ENCODE data around the gene ZNF316. TPM values are rescaled to one million over a fixed set of nuclear protein-coding genes. Genes with fewer than 3 reads are reported as not detected.

ZNF316 gene
- total RNA-seq, 4 donors from 2014 or later: 21.9 to 32.8 (median 26.0) TPM

DNA sequence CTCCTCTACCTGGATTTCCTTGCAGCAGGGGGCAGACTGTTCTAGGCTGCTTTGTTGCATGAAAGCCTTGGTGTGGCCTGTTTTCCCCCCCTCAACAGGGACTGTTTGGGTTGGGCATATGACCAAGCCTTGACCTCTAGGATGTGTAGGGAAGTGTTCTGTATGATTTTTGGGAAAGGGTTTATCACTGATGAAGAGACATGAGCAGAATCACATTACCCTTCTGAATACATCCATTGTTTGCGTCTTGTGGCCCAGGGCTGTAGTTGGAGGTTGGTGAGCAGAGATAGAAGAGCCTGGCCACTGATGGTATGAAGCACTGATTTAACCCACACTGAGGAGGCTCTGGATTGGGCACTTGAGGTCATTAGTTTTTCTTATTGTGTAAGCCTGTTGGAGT, 43.0 kb downstream of the ZNF316 start:
- no peak for TF ChIP-seq POLR2A (IDR thresholded peaks at IDR 0.05)
- TF ChIP-seq EP300 (IDR thresholded peaks at IDR 0.05): no peak
- TF ChIP-seq POLR2AphosphoS5 (IDR thresholded peaks at IDR 0.05): no peak
- TF ChIP-seq, protein P1, sequence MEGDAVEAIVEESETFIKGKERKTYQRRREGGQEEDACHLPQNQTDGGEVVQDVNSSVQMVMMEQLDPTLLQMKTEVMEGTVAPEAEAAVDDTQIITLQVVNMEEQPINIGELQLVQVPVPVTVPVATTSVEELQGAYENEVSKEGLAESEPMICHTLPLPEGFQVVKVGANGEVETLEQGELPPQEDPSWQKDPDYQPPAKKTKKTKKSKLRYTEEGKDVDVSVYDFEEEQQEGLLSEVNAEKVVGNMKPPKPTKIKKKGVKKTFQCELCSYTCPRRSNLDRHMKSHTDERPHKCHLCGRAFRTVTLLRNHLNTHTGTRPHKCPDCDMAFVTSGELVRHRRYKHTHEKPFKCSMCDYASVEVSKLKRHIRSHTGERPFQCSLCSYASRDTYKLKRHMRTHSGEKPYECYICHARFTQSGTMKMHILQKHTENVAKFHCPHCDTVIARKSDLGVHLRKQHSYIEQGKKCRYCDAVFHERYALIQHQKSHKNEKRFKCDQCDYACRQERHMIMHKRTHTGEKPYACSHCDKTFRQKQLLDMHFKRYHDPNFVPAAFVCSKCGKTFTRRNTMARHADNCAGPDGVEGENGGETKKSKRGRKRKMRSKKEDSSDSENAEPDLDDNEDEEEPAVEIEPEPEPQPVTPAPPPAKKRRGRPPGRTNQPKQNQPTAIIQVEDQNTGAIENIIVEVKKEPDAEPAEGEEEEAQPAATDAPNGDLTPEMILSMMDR (IDR thresholded peaks at IDR 0.05): no peak
- no peaks in the 10 kb centered on the region for H3K4me1 ChIP-seq
- no peak for ATAC-seq
- H3K27me3 ChIP-seq: no peaks in the 10 kb centered on the region
- H3K36me3 ChIP-seq: peaks cover 0 to 7% of the 10 kb centered on the region in 2 donors
- H3K9me3 ChIP-seq: peaks cover 4 to 100% (median 11%) of the 10 kb centered on the region in 3 donors
- H3K4me3 ChIP-seq: no peak overlapping the region
- WGBS, 2 donors (ENCODE audit: low coverage in 1 of 2): 90% methylated on average over 1 of the region's 1 CpG; no CpG with 5 or more reads in 1 of the 2 donors
- no peak overlapping the region for H3K27ac ChIP-seq

DNA sequence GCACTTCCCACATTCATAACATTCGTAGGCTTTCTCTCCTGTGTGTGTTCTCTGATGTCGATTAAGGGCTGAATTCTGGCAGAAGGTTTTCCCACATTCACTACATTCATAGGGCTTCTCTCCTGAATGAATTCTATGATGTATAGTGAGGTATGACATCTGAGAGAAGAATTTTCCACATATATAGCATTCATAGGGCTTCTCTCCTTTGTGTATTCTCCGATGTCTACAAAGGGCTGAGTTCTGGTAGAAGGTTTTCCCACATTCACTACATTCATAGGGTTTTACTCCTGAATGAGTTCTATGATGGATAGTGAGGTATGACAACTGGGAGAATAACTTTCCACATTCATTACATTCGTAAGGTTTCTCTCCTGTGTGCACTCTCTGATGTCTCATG, 54.0 kb downstream of the ZNF316 start:
- TF ChIP-seq EP300 (IDR thresholded peaks at IDR 0.05): no peak
- TF ChIP-seq POLR2AphosphoS5 (IDR thresholded peaks at IDR 0.05): no peak
- no peak for TF ChIP-seq POLR2A (IDR thresholded peaks at IDR 0.05)
- TF ChIP-seq, protein P1 (IDR thresholded peaks at IDR 0.05): no peak
- Histone ChIP-seq H3K4me1 (no peaks in the 10 kb centered on the region), H3K27ac (no peak overlapping the region), H3K9me3 (peaks cover 11 to 100% (median 25%) of the 10 kb centered on the region in 3 donors), H3K27me3 (no peaks in the 10 kb centered on the region), H3K4me3 (no peak overlapping the region), H3K36me3 (peaks cover 58 to 100% of the 10 kb centered on the region in 2 donors)
- WGBS, 2 donors (ENCODE audit: low coverage in 1 of 2): 82 to 100% methylated on average over 4 of the region's 4 CpGs
- ATAC-seq: no peak

DNA sequence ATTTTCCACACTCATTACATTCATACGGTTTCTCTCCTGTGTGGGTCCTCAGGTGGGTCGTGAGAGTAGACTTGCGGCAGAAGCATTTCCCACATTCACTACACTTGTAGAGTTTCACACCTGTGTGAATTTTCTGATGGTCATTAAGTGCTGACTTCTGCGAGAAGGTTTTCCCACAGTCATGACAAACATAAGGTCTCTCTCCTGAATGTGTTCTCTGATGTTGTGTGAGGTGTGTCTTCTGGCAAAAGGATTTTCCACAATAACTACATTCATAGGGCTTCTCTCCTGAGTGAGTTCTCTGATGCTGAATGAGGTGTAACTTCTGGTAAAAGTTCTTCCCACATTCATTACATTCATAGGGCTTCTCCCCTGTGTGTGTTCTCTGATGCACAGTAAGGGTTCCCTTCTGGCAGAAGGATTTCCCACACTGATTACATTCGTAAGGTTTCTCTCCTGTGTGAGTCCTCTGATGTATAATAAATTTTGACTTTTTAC, 54.5 kb downstream of the ZNF316 start:
- 96 to 100% methylated on average over 3 to 5 of the region's 5 CpGs for WGBS, 2 donors (ENCODE audit: low coverage in 1 of 2)
- TF ChIP-seq, protein P1 (IDR thresholded peaks at IDR 0.05): no peak
- TF ChIP-seq EP300 (IDR thresholded peaks at IDR 0.05) (no peak), POLR2A (IDR thresholded peaks at IDR 0.05) (no peak), POLR2AphosphoS5 (IDR thresholded peaks at IDR 0.05) (no peak)
- Histone ChIP-seq H3K9me3 (peaks cover 11 to 100% (median 25%) of the 10 kb centered on the region in 3 donors), H3K4me1 (no peaks in the 10 kb centered on the region), H3K27me3 (no peaks in the 10 kb centered on the region), H3K27ac (no peak overlapping the region), H3K36me3 (peaks cover 61 to 100% of the 10 kb centered on the region in 2 donors), H3K4me3 (no peak overlapping the region)
- no peak for ATAC-seq

DNA sequence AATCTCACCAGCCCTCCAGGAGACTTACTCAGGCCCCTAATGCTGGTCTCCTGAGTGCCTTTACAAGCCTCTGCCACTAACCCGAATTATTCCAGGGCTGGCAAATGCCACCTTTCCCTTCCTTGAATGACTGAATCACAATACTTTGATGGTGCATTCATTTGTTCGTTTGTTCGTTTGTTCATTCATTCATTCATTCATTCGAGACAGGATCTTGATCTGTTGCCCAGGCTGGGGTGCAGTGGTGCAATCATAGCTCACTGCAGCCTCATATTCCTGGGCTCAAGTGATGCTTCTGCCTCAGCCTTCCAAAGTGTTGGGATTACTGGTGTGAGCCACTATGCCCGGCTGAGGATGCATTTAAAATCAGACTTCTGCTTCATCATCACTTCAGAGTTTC, 63.7 kb downstream of the ZNF316 start:
- no peak for TF ChIP-seq POLR2A (IDR thresholded peaks at IDR 0.05)
- no peak for ATAC-seq
- 78 to 88% methylated on average over 5 of the region's 5 CpGs for WGBS, 2 donors (ENCODE audit: low coverage in 1 of 2)
- no peak overlapping the region for H3K27ac ChIP-seq
- peaks cover 19 to 90% of the 10 kb centered on the region in 2 donors for H3K36me3 ChIP-seq
- peaks cover 4 to 28% (median 17%) of the 10 kb centered on the region in 3 donors for H3K4me1 ChIP-seq
- no peak overlapping the region for H3K4me3 ChIP-seq
- H3K27me3 ChIP-seq: no peaks in the 10 kb centered on the region
- H3K9me3 ChIP-seq: peaks cover 0 to 64% (median 0%) of the 10 kb centered on the region in 3 donors

DNA sequence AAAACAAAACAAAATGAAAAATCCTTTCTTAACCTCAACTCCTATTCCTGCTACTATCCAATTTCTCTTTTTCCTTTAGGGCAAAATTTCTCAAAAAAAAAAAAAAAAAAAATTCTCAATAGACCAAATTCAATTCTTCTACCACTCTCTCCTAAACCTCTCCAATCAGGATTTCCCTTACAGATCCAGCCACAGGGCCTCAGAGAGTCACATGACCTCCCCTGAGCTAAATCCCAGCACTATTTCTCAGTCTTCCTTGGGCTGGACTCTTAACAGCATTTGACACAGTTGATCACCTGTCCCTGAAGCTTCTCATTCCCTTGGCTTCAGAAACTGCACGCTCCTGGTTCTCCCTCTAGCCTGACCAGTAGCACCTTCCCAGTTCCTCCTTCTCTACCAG, 64.7 kb downstream of the ZNF316 start:
- Histone ChIP-seq H3K36me3 (peaks cover 10 to 79% of the 10 kb centered on the region in 2 donors), H3K4me1 (peaks cover 4 to 31% (median 18%) of the 10 kb centered on the region in 3 donors), H3K9me3 (peaks cover 0 to 53% (median 0%) of the 10 kb centered on the region in 3 donors), H3K27me3 (no peaks in the 10 kb centered on the region), H3K4me3 (no peak overlapping the region), H3K27ac (no peak overlapping the region)
- 100% methylated on average over 1 of the region's 1 CpG; no CpG with 5 or more reads in 1 of the 2 donors for WGBS, 2 donors (ENCODE audit: low coverage in 1 of 2)
- no peak for ATAC-seq
- TF ChIP-seq, protein P1 (IDR thresholded peaks at IDR 0.05): no peak
- TF ChIP-seq EP300 (IDR thresholded peaks at IDR 0.05) (no peak), POLR2A (IDR thresholded peaks at IDR 0.05) (no peak), POLR2AphosphoS5 (IDR thresholded peaks at IDR 0.05) (no peak)

Other genes starting within 250 kb of the ZNF316 start
- 10 to 100 TPM in 1 of 4 donors, 1 to 10 TPM in 3; 6.7 to 10.8 (median 8.6) TPM for gene DAGLB, start 189.4 kb upstream of the ZNF316 start, total RNA-seq
- 10 to 100 TPM; 54.0 to 80.9 (median 64.2) TPM for gene KDELR2, start 153.2 kb upstream of the ZNF316 start, total RNA-seq
- under 1 TPM in 1 of 4 donors, not detected in 3; 0.27 TPM for gene GRID2IP, start 85.9 kb upstream of the ZNF316 start, total RNA-seq
- 10 to 100 TPM; 54.6 to 63.8 (median 58.8) TPM for gene ZDHHC4, start 59.9 kb upstream of the ZNF316 start, total RNA-seq
- gene INTS15, start 47.3 kb upstream of the ZNF316 start, total RNA-seq: 10 to 100 TPM; 25.6 to 34.5 (median 32.5) TPM
- 10 to 100 TPM; 12.9 to 32.3 (median 19.4) TPM for gene ZNF853, start 21.7 kb upstream of the ZNF316 start, total RNA-seq
- gene ZNF12, start 69.6 kb downstream of the ZNF316 start, total RNA-seq: 10 to 100 TPM; 22.4 to 33.9 (median 24.5) TPM
- gene RSPH10B2, start 116.8 kb downstream of the ZNF316 start, total RNA-seq: under 1 TPM in 1 of 4 donors, not detected in 3; 0.15 TPM
- 10 to 100 TPM; 21.9 to 49.7 (median 33.9) TPM for gene CCZ1B, start 189.0 kb downstream of the ZNF316 start, total RNA-seq

Measured in gastroesophageal sphincter (tissue), 4 donors.